ENCODE results near the gene RASGRP2. TPM values are rescaled to one million over a fixed set of nuclear protein-coding genes. Genes with fewer than 3 reads are reported as not detected.

Gene RASGRP2
- total and polyA plus RNA-seq, 2 donors (not counting 1 experiment from before 2014, with no cell fraction given) = 1.2 to 5.2 TPM

- H2AFZ ChIP-seq (ENCODE audit: low read length) = no peak overlapping the region
- TF ChIP-seq CTCF (conservative IDR thresholded peaks at IDR 0.05 in 1 of 2, IDR thresholded peaks at IDR 0.05 in 1 of 2; ENCODE audit: low read depth in 1 of 2, low read length in 2 of 2) (no peak), EZH2 (IDR thresholded peaks at IDR 0.05; ENCODE audit: low read length, missing control alignments) (no peak)
- no peak overlapping the region for H3K4me3 ChIP-seq (replicated peaks in 1 of 4; ENCODE audit: control extremely low read depth in 1 of 4, insufficient read depth in 1 of 4, low read depth in 3 of 4, low read length in 4 of 4)
- no peak for DNase-seq (ENCODE audit: low read depth in 2 of 2)
- H4K20me1 ChIP-seq (ENCODE audit: control insufficient read depth, extremely low read depth, insufficient read depth, low read length) = no peaks in the 10 kb centered on the region
- H3K4me2 ChIP-seq (ENCODE audit: extremely low read depth, insufficient read depth, low read length) = no peak overlapping the region
- no peaks in the 10 kb centered on the region for H3K9me3 ChIP-seq (ENCODE audit: control insufficient read depth, insufficient read depth, low read depth, low read length)
- no peak overlapping the region for H3K27ac ChIP-seq (ENCODE audit: insufficient read depth, low read length)
- H3K79me2 ChIP-seq (ENCODE audit: control insufficient read depth, insufficient read depth, low read length) = no peaks in the 10 kb centered on the region
- peaks cover 10% of the 10 kb centered on the region for H3K36me3 ChIP-seq (ENCODE audit: control insufficient read depth, insufficient read depth, low read length)
- no peak overlapping the region for H3K9ac ChIP-seq (ENCODE audit: insufficient read depth, low read length)
- no peaks in the 10 kb centered on the region for H3K27me3 ChIP-seq (ENCODE audit: control insufficient read depth, insufficient read depth, low read length)
- H3K4me1 ChIP-seq (ENCODE audit: control insufficient read depth, extremely low read depth, insufficient read depth, low read length) = peaks cover 21% of the 10 kb centered on the region
Measured at GRCh38 chr11:64758330-64759079, 14.6 kb upstream of the RASGRP2 start.

GRCh38 chr11:64757549-64758329, 13.8 kb upstream of the RASGRP2 start:
- Histone ChIP-seq H3K27me3 (ENCODE audit: control insufficient read depth, insufficient read depth, low read length) (no peaks in the 10 kb centered on the region), H3K79me2 (ENCODE audit: control insufficient read depth, insufficient read depth, low read length) (no peaks in the 10 kb centered on the region), H4K20me1 (ENCODE audit: control insufficient read depth, extremely low read depth, insufficient read depth, low read length) (no peaks in the 10 kb centered on the region), H3K27ac (ENCODE audit: insufficient read depth, low read length) (no peak overlapping the region), H3K9me3 (ENCODE audit: control insufficient read depth, insufficient read depth, low read depth, low read length) (no peaks in the 10 kb centered on the region), H3K4me3 (replicated peaks in 1 of 4; ENCODE audit: control extremely low read depth in 1 of 4, insufficient read depth in 1 of 4, low read depth in 3 of 4, low read length in 4 of 4) (no peak overlapping the region), H3K4me2 (ENCODE audit: extremely low read depth, insufficient read depth, low read length) (no peak overlapping the region), H2AFZ (ENCODE audit: low read length) (no peak overlapping the region), H3K36me3 (ENCODE audit: control insufficient read depth, insufficient read depth, low read length) (peaks cover 8% of the 10 kb centered on the region), H3K9ac (ENCODE audit: insufficient read depth, low read length) (no peak overlapping the region), H3K4me1 (ENCODE audit: control insufficient read depth, extremely low read depth, insufficient read depth, low read length) (peaks cover 15% of the 10 kb centered on the region)
- DNase-seq (ENCODE audit: low read depth in 2 of 2) = no peak
- TF ChIP-seq EZH2 (IDR thresholded peaks at IDR 0.05; ENCODE audit: low read length, missing control alignments) = no peak
- TF ChIP-seq CTCF (conservative IDR thresholded peaks at IDR 0.05 in 1 of 2, IDR thresholded peaks at IDR 0.05 in 1 of 2; ENCODE audit: low read depth in 1 of 2, low read length in 2 of 2) = no peak

GRCh38 chr11:64755681-64756361, 11.9 kb upstream of the RASGRP2 start:
- Histone ChIP-seq H3K79me2 (ENCODE audit: control insufficient read depth, insufficient read depth, low read length) (no peaks in the 10 kb centered on the region), H3K27ac (ENCODE audit: insufficient read depth, low read length) (no peak overlapping the region), H3K9ac (ENCODE audit: insufficient read depth, low read length) (no peak overlapping the region), H3K9me3 (ENCODE audit: control insufficient read depth, insufficient read depth, low read depth, low read length) (no peaks in the 10 kb centered on the region), H3K4me2 (ENCODE audit: extremely low read depth, insufficient read depth, low read length) (no peak overlapping the region), H2AFZ (ENCODE audit: low read length) (no peak overlapping the region), H4K20me1 (ENCODE audit: control insufficient read depth, extremely low read depth, insufficient read depth, low read length) (no peaks in the 10 kb centered on the region), H3K4me3 (replicated peaks in 1 of 4; ENCODE audit: control extremely low read depth in 1 of 4, insufficient read depth in 1 of 4, low read depth in 3 of 4, low read length in 4 of 4) (no peak overlapping the region), H3K36me3 (ENCODE audit: control insufficient read depth, insufficient read depth, low read length) (peaks cover 1% of the 10 kb centered on the region), H3K4me1 (ENCODE audit: control insufficient read depth, extremely low read depth, insufficient read depth, low read length) (peaks cover 14% of the 10 kb centered on the region), H3K27me3 (ENCODE audit: control insufficient read depth, insufficient read depth, low read length) (no peaks in the 10 kb centered on the region)
- TF ChIP-seq EZH2 (IDR thresholded peaks at IDR 0.05; ENCODE audit: low read length, missing control alignments) = no peak
- TF ChIP-seq CTCF (conservative IDR thresholded peaks at IDR 0.05 in 1 of 2, IDR thresholded peaks at IDR 0.05 in 1 of 2; ENCODE audit: low read depth in 1 of 2, low read length in 2 of 2) = no peak
- DNase-seq (ENCODE audit: low read depth in 2 of 2) = no peak
